IMR-90 (cell line): ENCODE data around the gene OGFOD3. TPM values are rescaled to one million over a fixed set of nuclear protein-coding genes. Genes with fewer than 3 reads are reported as not detected.

Experiments used
- ATAC-seq: fragments of 200-7000 bp; cut with Tn5 transposase; 2 replicates; pipeline ENCODE4 v1.9.1; 2020; ENCODE audit warnings: low read depth, mild to moderate bottlenecking, moderate library complexity
- BruUV-seq: library from RNA; stranded (reverse); fragments of 400-500 nt; replicated peaks from 2 replicates; lab custom pipeline; 2021; lab: Mats Ljungman, UMichigan
- CTCF ChIA-PET: fragments of 300-600 bp; formaldehyde crosslinking; extraction: SDS; loops from one replicate; lab custom pipeline; 2021; ENCODE audit warnings: antibody characterized with exemption; lab: Yijun Ruan, JAX
- POLR2A ChIA-PET: fragments of 300-600 bp; sonication (Branson Sonifier 250); formaldehyde crosslinking; loops from one replicate; lab custom pipeline; 2022; ENCODE audit warnings: antibody characterized with exemption; ENCODE audit not compliant: unreplicated experiment; lab: Charles Lee
- DNase-seq: peaks from one replicate; pipeline ENCODE4 v3.0.0; 2013
- H2AFZ ChIP-seq: replicated peaks from 2 replicates; pipeline ENCODE3; 2013; ENCODE audit warnings: low read length, mild to moderate bottlenecking; ENCODE audit not compliant: poor library complexity
- H2AK5ac ChIP-seq: 2 replicates; pipeline ENCODE4 v1.6.1; 2013; ENCODE audit warnings: low read depth, low read length, inconsistent platforms
- H2AK9ac ChIP-seq: replicated peaks from 2 replicates; pipeline ENCODE3; 2013; ENCODE audit warnings: mild to moderate bottlenecking, low read depth, low read length, moderate library complexity; ENCODE audit not compliant: poor library complexity
- H2BK120ac ChIP-seq: 2 replicates; pipeline ENCODE4 v1.6.1; 2013; ENCODE audit warnings: low read depth, low read length, inconsistent platforms
- H2BK15ac ChIP-seq: 3 replicates; pipeline ENCODE4 v1.6.1; 2013; ENCODE audit warnings: low read depth, low read length, inconsistent platforms
- H2BK20ac ChIP-seq: 2 replicates; pipeline ENCODE4 v1.6.1; 2013; ENCODE audit warnings: low read depth, mild to moderate bottlenecking, inconsistent platforms, low read length, moderate library complexity
- H2BK5ac ChIP-seq: 2 replicates; pipeline ENCODE4 v1.6.1; 2013; ENCODE audit warnings: mild to moderate bottlenecking, low read depth, low read length, inconsistent platforms; ENCODE audit not compliant: poor library complexity, severe bottlenecking
- H3K14ac ChIP-seq: replicated peaks from 2 replicates; pipeline ENCODE4 v1.6.1; 2013; ENCODE audit warnings: low read depth, low read length, inconsistent platforms
- H3K18ac ChIP-seq: 2 replicates; pipeline ENCODE4 v1.6.1; 2013; ENCODE audit warnings: low read depth, low read length, control low read depth
- H3K23ac ChIP-seq: 2 replicates; pipeline ENCODE4 v1.6.1; 2013; ENCODE audit warnings: low read depth, low read length, inconsistent platforms
- H3K27ac ChIP-seq: 2 replicates; pipeline ENCODE4 v1.5.1; 2013; ENCODE audit warnings: mild to moderate bottlenecking, control low read depth, low read length; ENCODE audit not compliant: insufficient read depth
- H3K27me3 ChIP-seq: 2 replicates; pipeline ENCODE4 v1.6.1; 2013; ENCODE audit warnings: low read length; ENCODE audit not compliant: control insufficient read depth, insufficient read depth
- H3K36me3 ChIP-seq: 2 replicates; pipeline ENCODE4 v1.6.1; 2013; ENCODE audit warnings: low read length, mixed read lengths; ENCODE audit not compliant: control insufficient read depth, insufficient read depth
- H3K4ac ChIP-seq: 2 replicates; pipeline ENCODE4 v1.6.1; 2013; ENCODE audit warnings: low read depth, low read length, inconsistent platforms
- H3K4me1 ChIP-seq: 2 replicates; pipeline ENCODE4 v1.6.1; 2013; ENCODE audit warnings: low read length, mixed read lengths; ENCODE audit not compliant: control insufficient read depth, insufficient read depth
- H3K4me2 ChIP-seq: 2 replicates; pipeline ENCODE4 v1.6.1; 2013; ENCODE audit warnings: low read depth, mild to moderate bottlenecking, control low read depth, low read length, moderate library complexity
- H3K4me3 ChIP-seq: 2 replicates; pipeline ENCODE4 v1.5.1; 2013; ENCODE audit warnings: low read depth, mild to moderate bottlenecking, control low read depth, low read length, moderate library complexity; ENCODE audit not compliant: insufficient read depth
- H3K56ac ChIP-seq: 2 replicates; pipeline ENCODE4 v1.6.1; 2013; ENCODE audit warnings: low read length, inconsistent platforms; ENCODE audit not compliant: insufficient read depth; ENCODE audit errors: extremely low read depth
- H3K79me1 ChIP-seq, 2 experiments: 2 replicates each; pipeline ENCODE4 v1.6.1; 2013; ENCODE audit warnings: low read length in 2 of 2, inconsistent platforms in 1 of 2, low read depth in 1 of 2
- H3K9ac ChIP-seq: 2 replicates; pipeline ENCODE4 v1.6.1; 2013; ENCODE audit warnings: low read depth, low read length, control low read depth
- H3K9me1 ChIP-seq: 2 replicates; pipeline ENCODE4 v1.6.1; 2013; ENCODE audit warnings: low read length, inconsistent platforms; ENCODE audit not compliant: insufficient read depth
- H3K9me3 ChIP-seq: 2 replicates; pipeline ENCODE4 v1.6.1; 2013; ENCODE audit warnings: low read length; ENCODE audit not compliant: control insufficient read depth, insufficient read depth
- H4K20me1 ChIP-seq: 2 replicates; pipeline ENCODE4 v1.6.1; 2013; ENCODE audit warnings: low read length, inconsistent platforms; ENCODE audit not compliant: insufficient read depth
- H4K5ac ChIP-seq: 2 replicates; pipeline ENCODE4 v1.6.1; 2013; ENCODE audit warnings: mild to moderate bottlenecking, low read depth, low read length, control low read depth
- H4K8ac ChIP-seq, 2 experiments: 2 replicates each; pipeline ENCODE4 v1.6.1; 2013; ENCODE audit warnings: low read depth in 2 of 2, low read length in 2 of 2, control low read depth in 1 of 2, inconsistent platforms in 1 of 2
- H4K91ac ChIP-seq: 2 replicates; pipeline ENCODE4 v1.6.1; 2013; ENCODE audit warnings: low read depth, low read length, inconsistent platforms; ENCODE audit not compliant: insufficient read depth
- CEBPB ChIP-seq: IDR thresholded peaks from 2 replicates; pipeline ENCODE4 v1.6.1; 2012; ENCODE audit warnings: low read depth, low read length, improper control_type of control experiment
- CHD1 ChIP-seq: IDR thresholded peaks from 2 replicates; pipeline ENCODE4 v1.6.1; 2012; ENCODE audit warnings: low read depth, low read length, improper control_type of control experiment
- ELK1 ChIP-seq: fragments of 150-350 bp; IDR thresholded peaks from 2 replicates; pipeline ENCODE4 v1.6.1; 2016; ENCODE audit warnings: low read depth, mild to moderate bottlenecking, low read length, moderate library complexity, borderline replicate concordance
- FOS ChIP-seq: fragments of 150-350 bp; IDR thresholded peaks from 2 replicates; pipeline ENCODE4 v1.6.1; 2016; ENCODE audit warnings: low read depth, low read length
- MAFK ChIP-seq: IDR thresholded peaks from 2 replicates; pipeline ENCODE4 v1.6.1; 2012; ENCODE audit warnings: low read depth, low read length, improper control_type of control experiment
- MAZ ChIP-seq: IDR thresholded peaks from 2 replicates; pipeline ENCODE4 v1.6.1; 2012; ENCODE audit warnings: low read depth, mild to moderate bottlenecking, low read length, improper control_type of control experiment, moderate library complexity, borderline replicate concordance
- NFE2L2 ChIP-seq: fragments of 150-350 bp; IDR thresholded peaks from 2 replicates; pipeline ENCODE4 v1.6.1; 2016; ENCODE audit warnings: low read depth, mild to moderate bottlenecking, low read length
- POLR2A ChIP-seq: IDR thresholded peaks from 2 replicates; pipeline ENCODE4 v1.6.1; 2012; ENCODE audit warnings: mild to moderate bottlenecking, low read depth, low read length
- RAD21 ChIP-seq: IDR thresholded peaks from 2 replicates; pipeline ENCODE4 v1.6.1; 2012; ENCODE audit warnings: low read length, improper control_type of control experiment
- RCOR1 ChIP-seq: IDR thresholded peaks from 2 replicates; pipeline ENCODE4 v1.6.1; 2012; ENCODE audit warnings: mild to moderate bottlenecking, low read length, improper control_type of control experiment; ENCODE audit not compliant: insufficient replicate concordance
- SMC3 ChIP-seq: fragments of 150-350 bp; IDR thresholded peaks from 2 replicates; pipeline ENCODE4 v1.6.1; 2016; ENCODE audit warnings: low read depth, mild to moderate bottlenecking, antibody characterized with exemption, low read length, moderate library complexity
- USF2 ChIP-seq: fragments of 150-350 bp; IDR thresholded peaks from 2 replicates; pipeline ENCODE4 v1.6.1; 2017; ENCODE audit warnings: mild to moderate bottlenecking, antibody characterized with exemption, low read length, low read depth
- WGBS, 2 experiments: methylation state at CpG; one replicate each; pipeline versions ENCODE4 v1.1.5 to v1.1.7; 2013; ENCODE audit warnings: missing lambda C conversion rate in 2 of 2; ENCODE audit not compliant: insufficient read length in 1 of 2; ENCODE audit errors: extremely low coverage in 2 of 2; 5-methylcytosine and 5-hydroxymethylcytosine counted together
- dilution Hi-C: fragments of 300-500 bp; cut with HindIII; formaldehyde crosslinking; loops from one replicate; pipeline ENCODE4 v1.14.3; 2018; ENCODE audit warnings: low sequenced_read_pairs; ENCODE audit not compliant: unreplicated experiment
- in situ Hi-C: fragments of 300-500 bp; cut with MboI; formaldehyde crosslinking; loops from 3 replicates; pipeline ENCODE4 v1.14.3; 2019; ENCODE audit warnings: low sequenced_read_pairs, inconsistent platforms, mixed read lengths
- intact Hi-C: fragments of 100-400 bp; cut with micrococcal nuclease; formaldehyde crosslinking; loops from 2 replicates; pipeline ENCODE4 v1.10.0; 2022
- polyA plus RNA-seq, 3 experiments: library from polyadenylated mRNA; depleted of rRNA; stranded (reverse); fragments of >200 nt; gene quantifications; 2 replicates each; pipeline ENCODE4 v1.2.3, GENCODE V29; 2012; ENCODE audit warnings: low replicate concordance in 1 of 3
- total RNA-seq: library from RNA; depleted of rRNA; stranded (reverse); fragments of >200 nt; gene quantifications from 2 replicates; pipeline ENCODE4 v1.2.3, GENCODE V29; 2012

OGFOD3 gene
- total and polyA plus RNA-seq, 2 of the 4 experiments (the other 2 are of a cell fraction), result 25.3 to 33.4 TPM

GRCh38 chr17:82419540-82419939 is 1.2 kb upstream of the OGFOD3 start (continued):
- TF ChIP-seq USF2, result no peak

DNA sequence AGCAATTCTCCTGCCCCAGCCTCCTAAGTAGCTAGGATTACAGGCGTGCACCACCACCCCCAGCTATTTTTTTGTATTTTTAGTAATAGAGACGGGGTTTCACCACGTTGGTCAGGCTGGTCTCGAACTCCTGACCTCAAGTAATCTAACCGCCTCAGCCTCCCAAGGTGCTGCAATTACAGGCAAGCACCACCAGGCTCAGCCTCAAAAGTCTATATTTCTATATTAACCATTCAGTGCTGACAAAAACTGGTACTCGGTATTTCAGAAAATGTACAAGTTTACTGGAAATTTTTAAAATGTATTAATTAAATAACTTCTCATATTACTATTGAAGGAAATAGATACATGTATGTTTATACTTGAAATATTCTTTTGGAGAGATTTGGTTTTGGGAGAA is 1.6 kb downstream of the OGFOD3 start:
- WGBS, 2 experiments, result 70% methylated on average over 2 of the region's 6 CpGs; no CpG with 5 or more reads in 1 of the 2 experiments
- no peak overlapping the region for H4K5ac ChIP-seq
- H4K8ac ChIP-seq, result no peak overlapping the region
- 0 out of 2 replicates have a peak, but pooled peaks cover 4% of the 10 kb centered on the region for H3K9me1 ChIP-seq
- no peak overlapping the region for H3K4ac ChIP-seq
- no peak overlapping the region for H3K56ac ChIP-seq
- no peak overlapping the region for H3K14ac ChIP-seq
- H3K23ac ChIP-seq, result no peak overlapping the region
- intact Hi-C loops (no loop called here), in situ Hi-C loops (no loop called here), dilution Hi-C loops (no loop called here)
- DNase-seq (no peak), ATAC-seq (no peak)
- H3K4me3 ChIP-seq, result no peak overlapping the region
- CTCF ChIA-PET, result no interaction called here
- H2BK5ac ChIP-seq, result no peak overlapping the region
- TF ChIP-seq CEBPB (no peak), RCOR1 (no peak), USF2 (no peak), FOS (no peak), SMC3 (no peak), MAFK (no peak), ELK1 (no peak), NFE2L2 (no peak), MAZ (no peak), POLR2A (no peak), CHD1 (no peak), RAD21 (no peak)
- no peaks in the 10 kb centered on the region for H3K9me3 ChIP-seq
- no peak overlapping the region for H3K18ac ChIP-seq
- no peak overlapping the region for H2AK9ac ChIP-seq
- H3K9ac ChIP-seq, result no peak overlapping the region
- H2BK15ac ChIP-seq, result no peak overlapping the region
- no peaks in the 10 kb centered on the region for H3K27me3 ChIP-seq
- H4K20me1 ChIP-seq, result peaks cover 25% of the 10 kb centered on the region
- no peak overlapping the region for H3K4me2 ChIP-seq
- H2AK5ac ChIP-seq, result no peak overlapping the region
- H3K79me1 ChIP-seq, result peaks cover 0 to 18% of the 10 kb centered on the region in 2 experiments; a peak in 2 of 4 replicates
- H2BK120ac ChIP-seq, result no peak overlapping the region
- no peak overlapping the region for H2BK20ac ChIP-seq
- no TSS peak for BruUV-seq
- POLR2A ChIA-PET, result no interaction called here
- H2AFZ ChIP-seq, result no peak overlapping the region
- peaks cover 2% of the 10 kb centered on the region; the same call in 1 of the 2 replicates for H3K36me3 ChIP-seq
- no peak overlapping the region for H3K27ac ChIP-seq
- no peaks in the 10 kb centered on the region for H3K4me1 ChIP-seq
- no peak overlapping the region for H4K91ac ChIP-seq
